ENCODE data around the gene LGR4. TPM values are rescaled to one million over a fixed set of nuclear protein-coding genes. Genes with fewer than 3 reads are reported as not detected.

Gene LGR4
- total RNA-seq, 1 donor from 2014 or later: 13.0 TPM

- TF ChIP-seq CTCF (IDR thresholded peaks at IDR 0.05; ENCODE audit: borderline replicate concordance): no peak
- DNase-seq: no peak
- Histone ChIP-seq H3K36me3 (peaks cover 74% of the 10 kb centered on the region), H3K4me3 (no peak overlapping the region), H3K27ac (replicated peaks) (no peak overlapping the region), H3K9me3 (replicated peaks) (no peaks in the 10 kb centered on the region), H3K4me1 (no peaks in the 10 kb centered on the region), H3K27me3 (ENCODE audit: low read depth) (no peaks in the 10 kb centered on the region)
- intact Hi-C loops (cut with micrococcal nuclease): no loop called here
Measured at GRCh38 chr11:27371489-27371888, 101.1 kb downstream of the LGR4 start.

- Histone ChIP-seq H3K27me3 (ENCODE audit: low read depth) (no peaks in the 10 kb centered on the region), H3K9me3 (replicated peaks) (no peaks in the 10 kb centered on the region), H3K36me3 (peaks cover 64% of the 10 kb centered on the region), H3K4me1 (no peaks in the 10 kb centered on the region), H3K27ac (replicated peaks) (no peak overlapping the region), H3K4me3 (no peak overlapping the region)
- DNase-seq: no peak
- intact Hi-C loops (cut with micrococcal nuclease): no loop called here
- TF ChIP-seq CTCF (IDR thresholded peaks at IDR 0.05; ENCODE audit: borderline replicate concordance): no peak
Measured at GRCh38 chr11:27370374-27370773, 102.2 kb downstream of the LGR4 start.

- H3K36me3 ChIP-seq: peaks cover 41% of the 10 kb centered on the region
- H3K4me1 ChIP-seq: peaks cover 11% of the 10 kb centered on the region
- intact Hi-C loops (cut with micrococcal nuclease): no loop called here
Measured at GRCh38 chr11:27367881-27368280, 104.7 kb downstream of the LGR4 start.

GRCh38 chr11:27363576-27364117 is 108.9 kb downstream of the LGR4 start:
- intact Hi-C loops (cut with micrococcal nuclease): no loop called here
- no peak for DNase-seq
- peak overlapping the region; percentile 89 for H3K4me3 ChIP-seq
- no peak for TF ChIP-seq CTCF (IDR thresholded peaks at IDR 0.05; ENCODE audit: borderline replicate concordance)
- H3K36me3 ChIP-seq: peaks cover 12% of the 10 kb centered on the region
- no peaks in the 10 kb centered on the region for H3K27me3 ChIP-seq (ENCODE audit: low read depth)
- H3K27ac ChIP-seq (replicated peaks): peak overlapping the region; percentile 62
- H3K9me3 ChIP-seq (replicated peaks): no peaks in the 10 kb centered on the region
- peaks cover 26% of the 10 kb centered on the region for H3K4me1 ChIP-seq

More at GRCh38 chr11:27367881-27368280, 104.7 kb downstream of the LGR4 start:
- H3K9me3 ChIP-seq (replicated peaks): no peaks in the 10 kb centered on the region
- no peak for TF ChIP-seq CTCF (IDR thresholded peaks at IDR 0.05; ENCODE audit: borderline replicate concordance)
- no peak overlapping the region for H3K27ac ChIP-seq (replicated peaks)
- no peaks in the 10 kb centered on the region for H3K27me3 ChIP-seq (ENCODE audit: low read depth)
- DNase-seq: no peak
- H3K4me3 ChIP-seq: no peak overlapping the region

GRCh38 chr11:27362749-27363575 is 109.6 kb downstream of the LGR4 start, which contains the start of gene CCDC34:
Gene CCDC34 (minus strand): TSS chr11:27363215. CDS start chr11:27363194, 21 bp downstream.
- no peaks in the 10 kb centered on the region for H3K27me3 ChIP-seq (ENCODE audit: low read depth)
- peak within 1 kb of the TSS; percentile 62 for H3K27ac ChIP-seq (replicated peaks)
- H3K4me3 ChIP-seq: peak within 1 kb of the TSS; percentile 89
- peak; percentile 90 for DNase-seq
- TF ChIP-seq CTCF (IDR thresholded peaks at IDR 0.05; ENCODE audit: borderline replicate concordance): no peak
- peaks cover 26% of the 10 kb centered on the region for H3K4me1 ChIP-seq
- intact Hi-C loops (cut with micrococcal nuclease): no loop called here
- no peaks in the 10 kb centered on the region for H3K9me3 ChIP-seq (replicated peaks)
- peaks cover 5% of the 10 kb centered on the region for H3K36me3 ChIP-seq
